ENCODE data around the gene TMEM242.
A peak's percentile ranks its signal among the peaks of the same experiment; 100 is the strongest.

TMEM242 gene

GRCh38 chr6:157287247-157287850, 36.0 kb downstream of the TMEM242 start:
- DNase-seq: no peak

GRCh38 chr6:157285422-157285779, 37.9 kb downstream of the TMEM242 start:
- no peak for DNase-seq

- no peak for DNase-seq
These were observed 38.4 kb downstream of the TMEM242 start for GRCh38 chr6:157284738-157285421.

GRCh38 chr6:157283900-157284737, 39.2 kb downstream of the TMEM242 start:
- DNase-seq: no peak

- no peak for DNase-seq
These were observed 39.9 kb downstream of the TMEM242 start for GRCh38 chr6:157283330-157283898.

GRCh38 chr6:157282284-157282683, 41.0 kb downstream of the TMEM242 start:
- no peak for DNase-seq

GRCh38 chr6:157281570-157281969, 41.7 kb downstream of the TMEM242 start:
- DNase-seq: no peak

- DNase-seq: no peak
These were observed 42.4 kb downstream of the TMEM242 start for GRCh38 chr6:157280947-157281346.

- no peak for DNase-seq
These were observed 43.2 kb downstream of the TMEM242 start for GRCh38 chr6:157280157-157280556.

GRCh38 chr6:157278171-157278570, 45.1 kb downstream of the TMEM242 start:
- DNase-seq: no peak

GRCh38 chr6:157276731-157277130, 46.6 kb downstream of the TMEM242 start:
- DNase-seq: no peak

GRCh38 chr6:157276134-157276532, 47.2 kb downstream of the TMEM242 start:
- no peak for DNase-seq

GRCh38 chr6:157274471-157275226, 48.7 kb downstream of the TMEM242 start:
- peak; percentile 83 for DNase-seq

- DNase-seq: peak; percentile 71
These were observed 49.4 kb downstream of the TMEM242 start for GRCh38 chr6:157273756-157274470.

- DNase-seq: peak; percentile 22
These were observed 50.2 kb downstream of the TMEM242 start for GRCh38 chr6:157272866-157273755.

- DNase-seq: no peak
These were observed 50.9 kb downstream of the TMEM242 start for GRCh38 chr6:157272372-157272771.

- no peak for DNase-seq
These were observed 51.4 kb downstream of the TMEM242 start for GRCh38 chr6:157271911-157272310.

GRCh38 chr6:157271441-157271840, 51.9 kb downstream of the TMEM242 start:
- DNase-seq: no peak

- DNase-seq: no peak
These were observed 52.4 kb downstream of the TMEM242 start for GRCh38 chr6:157270916-157271315.

GRCh38 chr6:157270308-157270707, 53.0 kb downstream of the TMEM242 start:
- no peak for DNase-seq

GRCh38 chr6:157269261-157269794, 54.0 kb downstream of the TMEM242 start:
- no peak for DNase-seq

Data from activated naive CD4-positive, alpha-beta T cell treated with Interleukin-2 at 50 U/mL for 16 hours (primary cell).